GM19023 (cell line): ENCODE data around the gene BRSK2.
"Not testable (repeated sequence)": the region's sequence is repeated elsewhere in the genome, so short reads cannot be mapped to it uniquely, and the experiment has no call there.

Experiments
- ATAC-seq: cut with Tn5 transposase; IDR thresholded peaks from one replicate; pipeline ENCODE4 v1.9.1; 2021; ENCODE audit warnings: mild to moderate bottlenecking, moderate library complexity; ENCODE audit not compliant: unreplicated experiment

Gene BRSK2

DNA sequence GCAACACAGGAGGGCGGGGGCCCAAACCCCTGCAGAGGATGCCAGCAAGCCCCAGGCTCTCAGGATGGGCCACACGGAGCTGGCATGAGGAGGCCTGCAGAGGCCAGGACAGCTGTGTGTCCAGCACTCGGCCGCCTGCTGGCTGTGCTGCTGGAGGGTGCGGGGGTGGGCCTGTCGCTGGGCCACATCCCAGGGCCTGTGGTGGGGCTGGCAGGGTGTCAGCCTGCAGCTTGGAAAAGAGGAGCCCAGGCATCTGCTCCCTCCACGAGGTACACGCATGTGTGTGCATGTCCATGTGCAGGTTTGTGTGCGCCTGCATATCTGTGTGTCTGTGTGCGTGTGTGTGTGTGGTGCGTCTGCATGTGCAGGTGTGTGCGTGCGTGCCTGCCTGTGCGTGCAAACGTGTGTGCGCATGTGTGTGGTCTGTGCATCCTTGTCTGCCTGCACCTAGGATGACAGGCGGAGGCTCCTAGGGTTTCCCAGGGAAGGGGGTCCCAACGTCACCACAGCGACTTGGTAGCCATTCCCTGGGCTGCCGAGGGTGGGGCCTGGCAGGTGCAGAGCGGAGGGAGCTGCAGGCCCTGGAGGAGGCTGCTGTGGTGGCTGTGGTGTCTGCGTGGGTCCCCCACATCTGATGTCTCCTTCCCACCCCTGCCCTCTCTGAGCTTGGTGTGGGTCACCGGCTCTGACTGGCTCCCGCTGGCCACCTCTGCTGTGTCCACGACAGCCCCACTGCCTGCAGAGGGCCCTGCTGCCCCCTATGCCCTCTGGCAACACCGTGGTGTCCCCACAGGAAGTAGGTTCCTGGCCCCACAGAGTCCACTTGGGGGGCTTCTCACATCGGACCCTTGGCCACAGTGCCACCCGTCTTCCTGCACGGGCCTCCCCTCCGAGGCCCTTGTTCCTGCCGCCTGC lies 17.1 kb downstream of the BRSK2 start:
- ATAC-seq: no peak

DNA sequence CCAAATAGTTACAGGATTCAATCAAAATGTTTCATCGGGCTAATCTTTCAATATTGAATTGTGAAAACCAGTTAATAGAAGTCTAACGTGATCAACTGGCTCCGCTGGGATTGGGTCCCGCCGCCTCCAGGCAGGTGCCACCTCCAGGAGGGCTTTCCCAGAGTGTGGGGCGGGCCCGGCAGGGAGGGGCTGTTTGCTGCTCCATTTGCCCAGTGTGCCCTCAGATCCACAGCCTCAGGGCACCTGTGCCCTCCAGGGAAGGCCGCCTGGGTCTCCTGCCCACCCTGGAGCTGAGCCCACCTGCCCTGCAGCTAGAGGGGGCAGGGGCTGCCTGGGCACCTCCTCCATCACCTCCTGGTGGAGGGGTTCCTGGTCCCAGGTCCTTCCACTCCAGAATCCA lies 17.9 kb downstream of the BRSK2 start:
- no peak for ATAC-seq

DNA sequence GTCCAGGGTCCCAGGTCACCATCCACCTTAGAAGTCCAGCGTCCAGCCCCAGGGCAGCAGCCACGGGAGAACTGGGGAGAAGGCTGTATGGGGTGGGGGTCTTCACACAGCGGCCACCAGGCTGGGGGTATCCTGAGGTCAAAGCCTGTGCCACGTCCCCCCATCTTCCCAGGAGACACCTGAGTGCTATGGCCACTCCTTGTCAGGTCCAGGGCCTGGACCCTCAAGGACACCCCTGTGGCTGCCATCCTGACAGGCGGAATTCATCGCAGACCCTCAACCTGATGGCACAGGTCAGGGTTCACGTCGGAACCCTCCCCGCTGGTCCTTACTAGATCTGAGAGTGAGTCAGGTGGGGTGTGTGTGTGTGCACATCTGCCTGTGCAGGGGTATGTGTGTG lies 18.6 kb downstream of the BRSK2 start:
- ATAC-seq: no peak

DNA sequence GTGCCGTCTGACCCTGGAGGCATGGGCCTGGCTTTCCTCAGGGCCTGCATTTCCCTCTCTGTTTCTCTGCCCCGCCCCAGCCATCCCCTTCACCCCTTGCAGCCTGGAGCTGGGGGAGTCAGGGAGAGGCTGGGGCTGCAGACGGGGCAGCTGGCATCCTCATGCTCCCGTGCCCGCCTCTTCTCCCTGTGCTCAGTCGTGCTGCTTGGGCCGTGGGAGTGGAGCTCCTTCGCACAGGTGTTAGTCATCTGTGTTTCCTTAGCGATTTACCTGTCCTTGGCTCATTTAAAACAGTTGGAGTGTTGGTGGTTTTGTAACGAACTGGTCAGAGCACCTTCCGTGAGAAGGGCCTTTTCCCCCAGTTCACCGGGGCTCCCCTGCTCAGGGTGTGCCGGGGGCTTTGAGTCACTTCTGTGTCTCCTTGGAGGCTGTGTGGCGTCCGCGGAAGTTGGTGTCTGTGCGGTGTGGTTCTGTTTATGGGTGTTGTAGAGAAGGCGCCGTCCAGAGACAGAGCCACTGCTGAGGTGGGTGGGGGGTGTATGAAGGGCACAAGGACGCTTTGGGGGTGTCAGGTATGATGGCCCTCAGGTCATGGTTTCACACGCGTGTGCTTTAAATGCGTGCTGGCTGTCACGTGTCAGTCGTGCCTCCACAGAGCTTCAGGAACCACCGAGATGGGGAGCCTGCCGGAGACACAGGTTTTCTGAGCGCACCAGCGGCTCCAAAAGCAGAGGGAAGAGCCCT lies 19.5 kb downstream of the BRSK2 start:
- ATAC-seq: no peak

DNA sequence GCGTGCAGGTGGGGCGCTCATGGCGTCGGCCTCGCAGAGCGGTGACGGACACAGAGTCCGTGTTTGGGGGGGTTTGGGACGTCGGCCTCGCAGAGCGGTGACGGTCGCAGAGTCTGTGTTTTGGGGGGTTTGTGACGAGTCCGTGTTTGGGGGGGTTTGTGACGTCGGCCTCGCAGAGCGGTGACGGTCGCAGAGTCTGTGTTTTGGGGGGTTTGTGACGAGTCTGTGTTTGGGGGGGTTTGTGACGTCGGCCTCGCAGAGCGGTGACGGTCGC lies 20.1 kb downstream of the BRSK2 start:
- not testable (repeated sequence) for ATAC-seq

DNA sequence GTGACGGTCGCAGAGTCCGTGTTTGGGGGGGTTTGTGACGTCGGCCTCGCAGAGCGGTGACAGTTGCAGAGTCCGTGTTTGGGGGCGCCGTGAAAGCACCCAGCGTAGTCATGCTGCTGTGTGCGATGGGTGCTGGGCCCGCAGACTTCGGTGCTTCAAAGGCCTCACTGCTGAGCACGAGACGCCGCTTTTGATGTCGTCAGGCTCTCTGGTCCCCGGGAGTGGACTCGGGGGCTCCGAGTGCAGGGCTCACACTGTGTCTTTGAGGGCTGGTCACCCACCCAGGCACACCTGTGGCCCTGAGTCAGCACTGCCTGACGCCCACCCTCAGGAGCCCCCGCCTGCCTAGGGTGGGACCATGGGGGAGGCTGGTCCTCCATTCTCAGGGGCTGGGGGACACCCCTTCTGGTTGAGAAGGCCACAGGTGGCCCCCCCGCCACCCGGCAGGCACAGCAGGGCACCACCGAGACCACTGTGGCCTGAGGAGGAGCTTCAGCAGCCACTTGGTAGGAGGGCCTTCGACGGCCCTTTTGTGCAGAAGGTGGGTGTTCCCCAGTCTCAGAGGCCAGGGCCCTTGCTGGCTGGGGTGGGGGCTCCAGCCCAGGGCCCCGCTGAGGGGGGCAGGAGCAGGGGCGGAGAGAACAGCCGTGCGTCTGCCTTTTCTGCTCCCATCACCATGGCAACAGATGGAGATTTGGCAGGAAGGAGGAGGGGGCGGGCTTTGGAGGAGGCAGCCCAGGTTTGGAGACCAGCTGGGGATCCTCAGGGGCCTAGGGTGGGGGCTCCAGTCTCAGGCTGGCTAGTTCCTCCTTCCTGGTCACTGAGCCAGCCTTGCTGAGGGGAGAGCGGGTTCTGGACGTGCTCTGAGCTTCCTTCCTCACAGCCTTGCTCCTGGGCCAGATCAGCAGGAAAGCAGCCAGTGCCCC lies 20.9 kb downstream of the BRSK2 start:
- no peak for ATAC-seq

DNA sequence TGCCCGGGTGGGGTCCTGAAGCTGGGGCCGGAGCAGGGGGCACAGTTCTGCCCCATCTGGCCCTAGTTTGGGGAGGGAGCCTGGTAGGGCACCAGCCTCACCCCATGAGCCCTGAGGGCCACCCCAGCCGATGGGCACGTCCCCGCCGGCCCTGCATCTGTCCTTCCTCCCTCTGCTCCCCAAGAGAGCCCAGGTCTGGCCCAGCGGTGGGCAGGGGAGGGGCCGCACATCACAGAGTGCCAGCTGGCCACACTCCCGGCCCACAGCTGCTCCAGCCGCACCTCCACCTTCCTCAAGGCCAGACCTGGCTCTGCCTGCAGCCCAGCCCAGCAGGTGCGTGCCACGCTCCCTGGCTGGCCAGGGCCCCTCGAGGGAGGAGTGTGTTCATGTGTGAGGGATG lies 21.6 kb downstream of the BRSK2 start:
- no peak for ATAC-seq

DNA sequence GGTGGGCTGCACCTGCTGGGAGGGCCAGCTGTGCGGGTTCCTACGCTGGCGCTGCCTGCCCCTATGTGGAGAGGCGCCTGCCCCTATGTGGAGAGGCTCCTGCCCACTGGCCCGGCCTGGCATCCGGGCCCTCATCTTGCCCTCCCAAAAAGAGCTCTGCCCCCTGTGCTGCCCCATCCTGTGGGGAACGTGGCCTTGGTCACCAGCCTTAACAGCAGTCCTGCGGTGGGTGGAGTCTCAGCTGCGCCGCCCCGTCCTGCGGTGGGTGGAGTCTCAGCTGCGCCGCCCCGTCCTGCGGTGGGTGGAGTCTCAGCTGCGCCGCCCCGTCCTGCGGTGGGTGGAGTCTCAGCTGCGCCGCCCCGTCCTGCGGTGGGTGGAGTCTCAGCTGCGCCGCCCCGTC lies 22.0 kb downstream of the BRSK2 start:
- not testable (repeated sequence) for ATAC-seq

DNA sequence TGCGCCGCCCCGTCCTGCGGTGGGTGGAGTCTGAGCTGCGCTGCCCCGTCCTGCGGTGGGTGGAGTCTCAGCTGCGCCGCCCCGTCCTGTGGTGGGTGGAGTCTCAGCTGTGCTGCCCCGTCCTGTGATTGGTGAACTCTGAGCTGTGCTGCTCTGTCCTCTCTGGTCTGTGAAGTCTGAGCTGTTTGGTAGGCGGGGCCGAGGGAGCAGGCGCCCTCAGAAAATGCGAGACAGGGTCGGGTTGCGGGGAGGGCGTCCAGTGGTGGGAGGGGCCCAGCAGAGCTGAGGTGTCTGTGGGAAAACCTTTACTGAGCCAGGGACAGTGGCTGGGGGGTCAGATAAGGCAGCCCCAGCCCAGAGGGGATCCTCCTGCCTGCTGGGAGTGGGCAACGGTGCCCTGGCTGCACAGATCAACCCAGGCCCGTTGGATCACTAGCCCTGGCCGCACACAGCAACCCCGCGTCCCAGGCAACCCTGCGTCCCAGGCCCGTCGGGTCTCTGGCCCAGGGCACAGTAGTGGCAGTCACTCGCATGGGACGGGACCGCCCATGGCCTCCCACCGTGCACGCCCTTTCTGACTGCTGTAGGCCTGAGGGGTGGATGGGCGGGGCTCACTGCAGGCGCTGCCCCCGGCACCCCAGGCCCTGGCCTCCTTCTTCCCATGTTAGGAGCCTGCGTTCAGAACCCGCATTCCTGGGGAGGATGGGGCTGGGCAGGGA lies 22.8 kb downstream of the BRSK2 start:
- ATAC-seq: no peak

DNA sequence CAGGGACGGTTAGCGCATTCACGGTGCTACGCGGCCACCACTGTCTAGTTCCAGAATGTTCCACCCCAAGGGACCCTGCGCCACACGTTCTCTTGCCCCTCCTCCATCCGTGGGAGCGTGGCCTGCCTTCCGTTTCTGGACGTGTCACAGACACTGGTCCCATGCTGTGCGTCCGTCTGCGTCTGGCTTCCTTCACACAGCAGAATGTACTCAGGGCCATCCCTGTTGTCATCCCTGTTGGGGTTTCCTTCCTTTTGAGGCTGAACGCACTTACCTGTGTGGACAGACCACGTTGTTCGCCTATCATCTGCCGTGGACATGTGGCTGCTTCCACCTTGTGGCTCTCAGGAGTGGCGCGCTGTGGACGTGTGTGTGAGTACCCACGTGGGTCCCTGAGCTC lies 24.9 kb downstream of the BRSK2 start:
- ATAC-seq: no peak

DNA sequence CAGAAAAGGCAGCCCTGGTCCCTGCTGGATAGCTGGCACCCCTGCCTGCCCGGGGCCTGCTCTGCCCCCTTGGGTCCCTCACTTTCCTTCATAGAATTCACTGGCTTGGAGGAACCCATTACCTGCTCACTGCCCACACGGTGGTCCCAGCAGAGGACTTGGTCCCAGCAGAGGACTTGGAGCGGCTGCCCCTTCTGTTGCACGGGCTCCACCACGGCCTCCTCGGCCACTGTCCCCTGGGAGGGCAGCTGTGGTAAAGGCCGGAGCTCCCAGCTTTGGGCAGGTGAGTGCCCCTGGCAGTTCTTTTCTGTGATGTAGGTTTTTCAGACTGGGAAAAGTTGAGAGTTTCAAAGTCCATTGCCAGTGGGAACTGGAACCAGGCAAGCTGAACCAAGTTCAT lies 25.9 kb downstream of the BRSK2 start:
- ATAC-seq: no peak

DNA sequence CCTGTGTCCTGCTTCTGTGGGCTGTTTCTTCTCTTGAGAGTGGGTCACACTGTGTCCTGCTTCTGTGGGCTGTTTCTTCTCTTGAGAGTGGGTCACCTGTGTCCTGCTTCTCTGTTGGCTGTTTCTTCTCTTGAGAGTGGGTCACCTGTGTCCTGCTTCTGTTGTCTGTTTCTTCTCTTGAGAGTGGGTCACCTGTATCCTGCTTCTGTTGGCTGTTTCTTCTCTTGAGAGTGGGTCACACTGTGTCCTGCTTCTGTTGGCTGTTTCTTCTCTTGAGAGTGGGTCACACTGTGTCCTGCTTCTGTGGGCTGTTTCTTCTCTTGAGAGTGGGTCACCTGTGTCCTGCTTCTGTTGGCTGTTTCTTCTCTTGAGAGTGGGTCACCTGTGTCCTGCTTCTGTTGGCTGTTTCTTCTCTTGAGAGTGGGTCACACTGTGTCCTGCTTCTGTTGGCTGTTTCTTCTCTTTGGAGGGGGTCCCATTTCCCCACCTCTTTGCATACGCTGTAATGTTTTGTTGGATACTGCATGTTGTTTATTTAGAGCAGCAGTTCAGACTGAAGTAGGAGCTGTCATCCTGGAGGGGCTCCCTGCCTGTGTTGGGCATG lies 28.6 kb downstream of the BRSK2 start:
- ATAC-seq: not testable (repeated sequence)

DNA sequence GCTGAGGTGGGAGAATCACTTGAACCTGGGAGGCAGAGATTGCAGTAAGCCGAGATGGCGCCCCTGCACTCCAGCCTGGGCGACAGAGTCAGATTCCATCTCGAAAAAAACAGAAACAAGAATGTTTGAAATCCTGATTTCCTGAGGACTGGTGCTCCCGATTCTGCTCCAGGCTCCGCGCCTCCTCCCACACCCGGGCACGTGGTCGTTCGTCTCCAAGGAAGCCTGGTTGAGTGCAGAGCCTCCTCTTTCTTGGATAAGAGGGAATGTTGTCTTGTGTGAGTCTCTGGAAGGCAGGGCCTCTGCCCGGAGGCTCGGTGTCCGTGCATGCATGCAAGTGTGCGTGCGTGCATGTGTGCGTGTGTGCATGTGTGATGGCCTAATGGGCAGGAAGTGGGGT lies 30.1 kb downstream of the BRSK2 start:
- ATAC-seq: no peak

DNA sequence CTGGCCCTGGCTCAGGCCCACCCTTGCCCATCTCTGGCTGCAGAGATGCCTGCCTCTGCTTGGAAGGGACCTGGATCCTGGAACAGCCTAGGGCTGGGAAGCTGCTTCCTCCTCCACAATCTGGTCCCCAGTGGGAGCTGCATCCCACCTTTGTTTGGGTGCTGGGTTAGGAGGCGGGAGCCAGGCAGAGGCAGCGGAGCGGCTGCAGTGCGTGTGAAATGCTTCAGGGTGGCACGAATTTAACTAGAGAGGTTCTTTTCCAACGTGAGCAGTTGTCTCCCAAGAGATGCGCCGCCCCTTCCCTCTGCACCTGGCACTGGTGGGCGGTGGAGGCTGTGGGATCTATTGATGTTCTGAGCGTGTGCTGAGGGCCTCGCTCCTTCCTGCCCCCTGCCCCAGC lies 31.6 kb downstream of the BRSK2 start:
- ATAC-seq: no peak

DNA sequence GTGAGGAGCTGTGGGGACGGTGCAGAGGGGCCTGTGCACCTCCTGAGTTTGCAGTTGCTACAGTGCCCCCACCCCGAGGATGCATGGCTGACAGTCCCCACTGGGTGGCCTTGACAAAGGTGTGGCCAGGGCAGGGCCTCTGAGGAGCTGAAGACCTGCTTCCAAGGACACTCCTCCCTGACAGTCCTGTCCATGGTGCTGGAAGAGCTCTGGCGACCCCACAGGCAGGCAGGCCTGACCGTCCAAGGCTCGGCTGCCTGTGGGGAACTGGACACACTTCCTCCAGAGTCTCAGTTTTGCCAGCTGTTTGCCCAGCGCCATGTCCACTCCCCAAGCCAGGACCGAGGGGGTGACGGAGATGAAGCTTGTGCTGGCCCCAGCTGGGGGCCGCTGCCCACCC lies 32.7 kb downstream of the BRSK2 start:
- no peak for ATAC-seq

DNA sequence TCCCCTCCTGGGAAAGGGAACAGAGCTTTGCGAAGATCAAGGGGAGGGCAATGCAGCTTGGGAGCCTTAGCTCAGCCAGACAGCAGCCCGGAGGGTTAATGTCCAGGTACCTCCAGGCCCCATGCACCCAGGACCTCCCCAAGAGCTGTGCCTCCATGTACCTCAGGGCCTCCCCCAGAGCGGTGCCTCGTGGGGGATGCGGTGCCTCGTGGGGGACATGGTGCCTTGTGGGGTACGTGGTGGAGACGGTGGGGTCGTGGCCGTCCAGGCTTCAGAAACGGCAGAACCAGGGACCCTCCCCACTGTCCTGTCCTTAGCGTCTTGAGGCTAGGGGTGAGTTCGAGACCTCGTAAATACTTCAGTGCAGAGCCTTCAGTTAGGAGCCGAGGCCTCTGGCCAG lies 33.2 kb downstream of the BRSK2 start:
- no peak for ATAC-seq

DNA sequence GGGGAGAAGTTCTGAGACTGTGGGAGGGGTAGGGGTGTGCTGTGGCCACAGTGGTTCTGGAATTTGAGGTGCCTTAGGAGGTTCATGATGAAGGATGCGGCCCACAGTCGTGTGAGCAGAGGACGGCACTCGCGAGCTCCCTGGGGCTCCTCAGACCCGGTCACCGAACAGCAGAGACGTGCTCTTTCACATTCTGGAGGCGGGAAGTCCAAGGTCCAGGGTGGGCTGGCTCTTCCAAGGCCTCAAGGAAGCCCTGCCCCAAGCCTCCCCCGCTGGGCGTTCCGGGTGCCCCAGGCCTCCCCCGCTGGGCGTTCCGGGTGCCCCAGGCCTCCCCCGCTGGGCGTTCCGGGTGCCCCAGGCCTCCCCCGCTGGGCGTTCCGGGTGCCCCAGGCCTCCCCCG lies 33.7 kb downstream of the BRSK2 start:
- ATAC-seq: not testable (repeated sequence)

DNA sequence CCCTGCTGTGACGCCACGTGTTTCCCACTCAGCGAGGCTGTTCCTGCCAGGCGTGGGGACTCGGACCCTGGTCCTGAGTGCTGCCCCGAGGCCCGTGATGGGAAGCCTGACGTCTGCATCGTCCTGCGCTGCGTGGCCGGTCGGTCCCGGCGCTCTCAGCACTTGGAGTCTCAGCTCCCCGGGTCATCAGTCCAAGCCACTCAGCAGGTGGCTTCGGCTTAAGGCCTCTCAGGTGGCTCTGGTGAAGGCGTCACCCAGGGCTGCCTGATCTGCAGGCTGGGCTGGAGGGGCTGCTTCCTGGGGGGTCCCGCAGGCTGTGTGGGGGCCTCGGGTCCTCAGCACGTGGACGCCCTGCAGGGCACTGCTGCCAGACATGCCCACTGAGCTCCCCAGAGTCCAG lies 35.3 kb downstream of the BRSK2 start:
- ATAC-seq: no peak

DNA sequence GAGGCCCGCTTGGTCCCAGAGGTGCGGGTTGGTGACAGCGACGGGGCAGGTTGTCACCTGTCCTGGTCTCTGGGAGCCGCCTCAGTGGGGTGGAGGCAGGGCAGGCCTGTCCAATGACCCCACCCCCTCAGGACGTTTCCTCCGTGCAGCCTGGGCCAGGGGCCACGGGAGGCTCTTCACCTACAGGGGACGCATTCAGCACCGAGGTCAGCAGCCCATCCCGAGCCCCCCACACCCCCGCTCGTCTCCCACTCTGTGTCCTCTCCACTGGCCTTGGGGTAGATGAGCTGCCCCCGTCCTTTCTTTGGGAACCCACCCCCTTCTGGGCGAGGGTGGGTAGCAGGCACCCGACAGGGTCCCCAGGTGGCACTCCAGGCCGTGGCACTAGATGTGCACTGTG lies 35.7 kb downstream of the BRSK2 start:
- no peak for ATAC-seq

DNA sequence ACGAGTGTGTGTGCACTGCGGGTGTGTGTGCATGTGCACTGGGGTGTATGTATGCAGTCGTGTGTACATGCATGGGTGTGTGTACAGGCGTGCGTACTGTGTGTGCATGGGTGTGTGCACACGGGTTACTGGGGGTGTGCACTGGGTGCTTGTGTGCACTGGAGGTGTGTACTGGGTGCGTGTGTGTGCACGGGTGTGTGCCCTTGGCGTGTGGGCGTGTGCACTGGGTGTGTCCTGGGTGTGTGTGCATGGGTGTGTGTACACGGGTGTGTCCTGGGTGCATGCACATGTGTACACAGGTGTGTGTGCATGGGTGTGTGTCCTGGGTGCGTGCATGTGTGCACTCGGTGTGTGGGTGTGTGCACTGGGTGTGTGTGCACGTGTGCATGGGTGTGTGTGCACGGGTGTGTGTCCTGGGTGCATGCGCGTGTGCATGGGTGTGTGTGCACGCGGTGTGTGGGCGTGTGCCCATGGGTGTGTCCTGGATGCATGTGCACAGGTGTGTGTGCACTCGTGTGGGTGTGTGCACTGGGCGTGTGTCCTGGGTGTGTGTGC lies 39.1 kb downstream of the BRSK2 start:
- ATAC-seq: no peak
